Duodenal mucosa (tissue), 2 donors: ENCODE measurements around the gene BICDL2.

Source experiments
- H3K27ac ChIP-seq: one replicate; pipeline ENCODE4 v1.7.0; 2013; ENCODE audit warnings: low read depth, low read length
- H3K27me3 ChIP-seq, 2 donors: one replicate each; pipeline ENCODE4 v1.7.0; 2013; ENCODE audit warnings: low read length in 2 of 2, control low read depth in 1 of 2; ENCODE audit not compliant: insufficient read depth in 2 of 2, control insufficient read depth in 1 of 2
- H3K36me3 ChIP-seq, 2 donors: one replicate each; pipeline ENCODE4 v1.7.0; 2013; ENCODE audit warnings: low read length in 2 of 2, control low read depth in 1 of 2; ENCODE audit not compliant: insufficient read depth in 2 of 2, control insufficient read depth in 1 of 2
- H3K4me1 ChIP-seq, 2 donors: one replicate each; pipeline ENCODE4 v1.7.0; 2013; ENCODE audit warnings: low read length in 2 of 2, control low read depth in 1 of 2; ENCODE audit not compliant: insufficient read depth in 2 of 2, control insufficient read depth in 1 of 2
- H3K4me3 ChIP-seq, 2 donors: one replicate each; pipeline ENCODE4 v1.7.0; 2013; ENCODE audit warnings: low read length in 2 of 2, low read depth in 1 of 2
- H3K9ac ChIP-seq, 2 donors: one replicate each; pipeline ENCODE4 v1.7.0; 2013; ENCODE audit warnings: low read length in 2 of 2, low read depth in 1 of 2
- H3K9me3 ChIP-seq, 2 donors: one replicate each; pipeline ENCODE4 v1.7.0; 2013; ENCODE audit warnings: low read length in 2 of 2, control low read depth in 1 of 2; ENCODE audit not compliant: control insufficient read depth in 1 of 2

The BICDL2 gene

GRCh38 chr16:3065069-3065741 lies 28.5 kb upstream of the BICDL2 start, which contains the start of gene IL32:
IL32 (plus strand) TSS chr16:3065640; CDS start chr16:3065812, 172 bp downstream.
- Histone ChIP-seq H3K9ac (peak within 1 kb of the TSS; percentile 55 to 89), H3K27ac (peak within 1 kb of the TSS; percentile 59), H3K9me3 (no peaks in the 10 kb centered on the region), H3K4me3 (peak within 1 kb of the TSS; percentile 76), H3K4me1 (peaks cover 19 to 26% of the 10 kb centered on the region in 2 donors), H3K27me3 (no peaks in the 10 kb centered on the region), H3K36me3 (peaks cover 0 to 11% of the 10 kb centered on the region in 2 donors)

GRCh38 chr16:3063625-3064386 lies 27.1 kb upstream of the BICDL2 start:
- Histone ChIP-seq H3K4me3 (no peak overlapping the region), H3K27ac (no peak overlapping the region), H3K4me1 (peaks cover 27 to 34% of the 10 kb centered on the region in 2 donors), H3K36me3 (peaks cover 0 to 8% of the 10 kb centered on the region in 2 donors), H3K27me3 (no peaks in the 10 kb centered on the region), H3K9me3 (no peaks in the 10 kb centered on the region), H3K9ac (no peak overlapping the region)

GRCh38 chr16:3062553-3062952 lies 25.8 kb upstream of the BICDL2 start:
- Histone ChIP-seq H3K27me3 (no peaks in the 10 kb centered on the region), H3K4me3 (no peak overlapping the region), H3K4me1 (peaks cover 27 to 31% of the 10 kb centered on the region in 2 donors), H3K9ac (no peak overlapping the region), H3K9me3 (no peaks in the 10 kb centered on the region), H3K27ac (no peak overlapping the region), H3K36me3 (no peaks in the 10 kb centered on the region)

- Histone ChIP-seq H3K27me3 (no peaks in the 10 kb centered on the region), H3K36me3 (no peaks in the 10 kb centered on the region), H3K4me1 (peaks cover 17 to 21% of the 10 kb centered on the region in 2 donors), H3K9ac (peak overlapping the region in 1 of 2 donors; percentile 83), H3K27ac (no peak overlapping the region), H3K4me3 (peak overlapping the region in 1 of 2 donors; percentile 78), H3K9me3 (no peaks in the 10 kb centered on the region)
Measured at GRCh38 chr16:3060339-3061127, 23.8 kb upstream of the BICDL2 start.

GRCh38 chr16:3059723-3060242 lies 23.0 kb upstream of the BICDL2 start:
- Histone ChIP-seq H3K9me3 (no peaks in the 10 kb centered on the region), H3K27ac (peak overlapping the region; percentile 90), H3K9ac (peak overlapping the region; percentile 83 to 86), H3K4me1 (peaks cover 16 to 18% of the 10 kb centered on the region in 2 donors), H3K36me3 (no peaks in the 10 kb centered on the region), H3K27me3 (no peaks in the 10 kb centered on the region), H3K4me3 (peak overlapping the region; percentile 78)

- Histone ChIP-seq H3K9ac (peak overlapping the region; percentile 83 to 86), H3K9me3 (no peaks in the 10 kb centered on the region), H3K27me3 (no peaks in the 10 kb centered on the region), H3K4me3 (peak overlapping the region; percentile 78), H3K4me1 (peaks cover 13 to 21% of the 10 kb centered on the region in 2 donors), H3K27ac (peak overlapping the region; percentile 90), H3K36me3 (peaks cover 0 to 1% of the 10 kb centered on the region in 2 donors)
Measured at GRCh38 chr16:3059041-3059722, 22.4 kb upstream of the BICDL2 start.

- Histone ChIP-seq H3K9ac (peak overlapping the region; percentile 81 to 86), H3K9me3 (no peaks in the 10 kb centered on the region), H3K27ac (peak overlapping the region; percentile 76), H3K4me3 (peak overlapping the region; percentile 78), H3K36me3 (peaks cover 0 to 5% of the 10 kb centered on the region in 2 donors), H3K4me1 (peaks cover 13 to 25% of the 10 kb centered on the region in 2 donors), H3K27me3 (no peaks in the 10 kb centered on the region)
Measured at GRCh38 chr16:3058139-3059030, 21.6 kb upstream of the BICDL2 start.

- H3K27me3 ChIP-seq, result no peaks in the 10 kb centered on the region
- H3K9me3 ChIP-seq, result no peaks in the 10 kb centered on the region
- H3K36me3 ChIP-seq, result peaks cover 0 to 5% of the 10 kb centered on the region in 2 donors
- H3K27ac ChIP-seq, result no peak overlapping the region
- peaks cover 13 to 25% of the 10 kb centered on the region in 2 donors for H3K4me1 ChIP-seq
- H3K4me3 ChIP-seq, result peak overlapping the region; percentile 78
- H3K9ac ChIP-seq, result no peak overlapping the region
Measured at GRCh38 chr16:3057181-3058138, 20.7 kb upstream of the BICDL2 start.
